ENCODE results near the gene TXNDC8.

The TXNDC8 gene

DNA sequence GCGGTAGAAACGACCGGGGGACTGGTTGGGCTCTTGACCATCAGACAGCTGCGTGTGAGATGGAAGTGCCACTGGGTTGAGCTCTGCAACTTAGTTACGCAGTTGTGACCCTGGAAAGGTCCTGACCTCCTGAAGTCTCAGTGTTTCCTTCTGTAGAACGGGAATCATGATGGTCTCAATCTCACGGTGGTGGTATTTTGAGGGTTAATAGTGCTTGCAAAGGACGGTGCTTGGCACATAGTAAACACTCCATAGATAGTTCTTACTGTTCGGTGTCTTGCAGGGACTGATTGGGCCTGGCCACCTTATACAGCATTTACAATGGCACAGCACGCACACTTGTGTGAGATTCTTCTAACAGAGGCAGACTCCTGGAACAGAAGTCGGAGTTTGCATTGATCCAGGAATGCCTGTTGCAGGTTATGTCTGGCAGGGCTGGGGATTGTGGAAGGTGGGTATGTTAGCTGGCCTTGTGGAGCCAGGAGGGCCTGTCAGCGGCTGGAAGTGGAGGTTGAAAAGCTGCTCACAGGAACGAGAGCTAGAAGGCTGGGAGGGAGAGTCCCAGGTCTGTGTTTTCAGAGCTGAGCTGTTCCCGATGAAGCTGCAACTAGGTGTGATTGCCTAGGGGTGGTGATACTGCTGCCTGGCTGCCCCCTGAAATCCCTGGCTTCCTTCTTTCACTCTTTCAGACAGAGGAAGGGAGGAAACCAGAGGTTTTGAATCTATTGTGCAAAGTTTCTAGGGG, 80.4 kb downstream of the TXNDC8 start:
- peak overlapping the region; percentile 72 for H3K4me3 ChIP-seq (ENCODE audit: low read depth, low read length)
- DNase-seq (ENCODE audit: low read depth): no peak
- TF ChIP-seq CTCF (IDR thresholded peaks at IDR 0.05; ENCODE audit: low read depth, low read length, missing control alignments): no peak

GRCh38 chr9:110256380-110257096, 81.1 kb downstream of the TXNDC8 start, which contains the start of gene TXN:
TSS of gene TXN (minus strand) at chr9:110256507. CDS start at chr9:110256435, 72 bp downstream.
- TF ChIP-seq CTCF (IDR thresholded peaks at IDR 0.05; ENCODE audit: low read depth, low read length, missing control alignments): no peak
- H3K4me3 ChIP-seq (ENCODE audit: low read depth, low read length): peak within 1 kb of the TSS; percentile 72
- peak; percentile 77 for DNase-seq (ENCODE audit: low read depth)

- peak overlapping the region; percentile 72 for H3K4me3 ChIP-seq (ENCODE audit: low read depth, low read length)
- DNase-seq (ENCODE audit: low read depth): no peak
- TF ChIP-seq CTCF (IDR thresholded peaks at IDR 0.05; ENCODE audit: low read depth, low read length, missing control alignments): no peak
Measured at GRCh38 chr9:110255463-110256379, 81.9 kb downstream of the TXNDC8 start.

DNA sequence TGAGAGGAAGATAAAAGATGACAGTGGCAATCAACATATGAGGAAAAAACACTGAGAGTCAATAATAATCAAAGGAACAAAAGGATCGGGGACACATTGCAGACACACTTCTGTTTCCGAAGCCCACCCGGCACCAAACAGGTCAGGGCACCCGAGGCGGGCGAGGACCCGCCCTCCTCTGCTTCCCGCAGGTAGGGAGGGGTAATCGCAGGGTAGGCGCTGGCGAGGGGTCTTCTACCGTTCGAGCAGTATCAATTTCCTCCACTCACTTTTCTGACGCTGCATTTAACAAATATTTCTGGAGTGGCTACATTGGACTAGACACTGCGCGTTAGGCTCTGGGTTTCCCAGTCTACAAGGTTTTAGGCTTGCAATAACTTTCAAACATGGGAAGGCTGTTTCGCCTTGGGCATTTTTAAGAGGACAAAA, 82.6 kb downstream of the TXNDC8 start:
- H3K4me3 ChIP-seq (ENCODE audit: low read depth, low read length): peak overlapping the region; percentile 72
- TF ChIP-seq CTCF (IDR thresholded peaks at IDR 0.05; ENCODE audit: low read depth, low read length, missing control alignments): no peak
- DNase-seq (ENCODE audit: low read depth): no peak

- H3K4me3 ChIP-seq (ENCODE audit: low read depth, low read length): peak overlapping the region; percentile 72
- TF ChIP-seq CTCF (IDR thresholded peaks at IDR 0.05; ENCODE audit: low read depth, low read length, missing control alignments): no peak
- DNase-seq (ENCODE audit: low read depth): no peak
Measured at GRCh38 chr9:110254500-110254899, 83.2 kb downstream of the TXNDC8 start.
